ENCODE measurements around the gene KCNMA1.

GRCh38 chr10:77576444-77577032, 61.1 kb downstream of the KCNMA1 start:
- TF ChIP-seq CTCF (IDR thresholded peaks at IDR 0.05) (no peak), POLR2A (IDR thresholded peaks at IDR 0.05) (no peak), POLR2AphosphoS5 (IDR thresholded peaks at IDR 0.05) (no peak)
